Natural killer cell (primary cell): Measurements from ENCODE around the gene PHF1. TPM values are rescaled to one million over a fixed set of nuclear protein-coding genes. Genes with fewer than 3 reads are reported as not detected.
A peak's percentile ranks its signal among the peaks of the same experiment; 100 is the strongest.

Experiments
- ATAC-seq, 3 donors: fragments of 150-1000 bp in 2 of 3; fragments of 200-7000 bp in 1 of 3; cut with Tn5 transposase; 1 replicate in 1 of 3; 2 replicates in 2 of 3; pipeline ENCODE4 v1.10.0; 2021; ENCODE audit warnings: mild to moderate bottlenecking in 2 of 3, moderate library complexity in 2 of 3
- DNase-seq, 2 donors: peaks; one replicate each; pipeline versions ENCODE4 v3.0.0 to v3.0.0-alpha.2; 2013 to 2021; ENCODE audit warnings: mixed read lengths in 1 of 2
- H3K27ac ChIP-seq: one replicate; pipeline ENCODE4 v1.5.1; 2013; ENCODE audit warnings: mild to moderate bottlenecking, low read length
- H3K27me3 ChIP-seq: one replicate; pipeline ENCODE4 v1.6.1; 2013; ENCODE audit warnings: low read length; ENCODE audit not compliant: control insufficient read depth, insufficient read depth
- H3K36me3 ChIP-seq: one replicate; pipeline ENCODE4 v1.6.1; 2013; ENCODE audit warnings: low read length; ENCODE audit not compliant: control insufficient read depth, insufficient read depth
- H3K4me1 ChIP-seq: one replicate; pipeline ENCODE4 v1.6.1; 2013; ENCODE audit warnings: low read length; ENCODE audit not compliant: control insufficient read depth, insufficient read depth
- H3K4me3 ChIP-seq: one replicate; pipeline ENCODE4 v1.5.1; 2013; ENCODE audit warnings: low read length
- H3K9me3 ChIP-seq: one replicate; pipeline ENCODE4 v1.6.1; 2013; ENCODE audit warnings: low read length; ENCODE audit not compliant: control insufficient read depth, insufficient read depth
- H3K27ac Mint-ChIP-seq, 2 donors: one replicate each; pipeline ENCODE4 v1.8.0; 2022; ENCODE audit warnings: mild to moderate bottlenecking in 2 of 2, mixed read lengths in 2 of 2, moderate library complexity in 1 of 2
- H3K27me3 Mint-ChIP-seq, 2 donors: one replicate each; pipeline ENCODE4 v1.8.0; 2022; ENCODE audit warnings: low read depth in 2 of 2, mixed read lengths in 2 of 2
- H3K36me3 Mint-ChIP-seq: one replicate; pipeline ENCODE4 v1.8.0; 2022; ENCODE audit warnings: mixed read lengths
- H3K4me1 Mint-ChIP-seq, 2 donors: one replicate each; pipeline ENCODE4 v1.8.0; 2022; ENCODE audit warnings: mixed read lengths in 2 of 2
- H3K4me3 Mint-ChIP-seq: one replicate; pipeline ENCODE4 v1.8.0; 2022; ENCODE audit warnings: mild to moderate bottlenecking, moderate library complexity, mixed read lengths
- H3K9me3 Mint-ChIP-seq, 2 donors: one replicate each; pipeline ENCODE4 v1.8.0; 2022; ENCODE audit warnings: mixed read lengths in 2 of 2
- CTCF ChIP-seq: fragments of 200-600 bp; IDR thresholded peaks from one replicate; pipeline ENCODE4 v1.8.0; 2022; ENCODE audit warnings: antibody characterized with exemption
- WGBS: methylation state at CpG from one replicate; pipeline ENCODE4 v1.1.7; 2013; ENCODE audit warnings: missing lambda C conversion rate; ENCODE audit not compliant: insufficient coverage; 5-methylcytosine and 5-hydroxymethylcytosine counted together
- intact Hi-C: fragments of 100-400 bp; cut with micrococcal nuclease; formaldehyde crosslinking; loops from one replicate; pipeline ENCODE4 v1.14.2; 2022
- total RNA-seq, 4 donors: library from RNA; stranded (reverse); fragments of 120-200 nt in 1 of 4; gene quantifications; one replicate each; pipeline versions ENCODE4 v1.2.3 to v1.2.4, GENCODE V29; 2013 to 2022

PHF1 gene
- total RNA-seq, 3 donors from 2014 or later (not counting 1 experiment from before 2014, with no cell fraction given) = 262 to 392 (median 322) TPM

GRCh38 chr6:33433544-33434191, 22.9 kb downstream of the PHF1 start:
- H3K4me1 Mint-ChIP-seq = peaks cover 41 to 54% of the 10 kb centered on the region in 2 donors
- peaks cover 7% of the 10 kb centered on the region for H3K36me3 Mint-ChIP-seq

GRCh38 chr6:33434961-33435360, 24.1 kb downstream of the PHF1 start:
- TF ChIP-seq CTCF = no peak
- H3K4me1 ChIP-seq = peaks cover 33% of the 10 kb centered on the region
- H3K4me1 Mint-ChIP-seq = peaks cover 28 to 41% of the 10 kb centered on the region in 2 donors
- intact Hi-C loops = no loop called here
- ATAC-seq (no peak), DNase-seq (no peak)
- no peak overlapping the region for H3K27ac ChIP-seq
- H3K9me3 Mint-ChIP-seq = no peaks in the 10 kb centered on the region
- H3K36me3 ChIP-seq = peaks cover 34% of the 10 kb centered on the region
- no peaks in the 10 kb centered on the region for H3K27me3 ChIP-seq
- no peaks in the 10 kb centered on the region for H3K27me3 Mint-ChIP-seq
- 95% methylated on average over 4 of the region's 4 CpGs for WGBS
- no peak overlapping the region for H3K27ac Mint-ChIP-seq
- no peak overlapping the region for H3K4me3 Mint-ChIP-seq
- peaks cover 7% of the 10 kb centered on the region for H3K36me3 Mint-ChIP-seq
- H3K4me3 ChIP-seq = no peak overlapping the region
- H3K9me3 ChIP-seq = no peaks in the 10 kb centered on the region

More at GRCh38 chr6:33433544-33434191, 22.9 kb downstream of the PHF1 start:
- DNase-seq (no peak), ATAC-seq (no peak)
- 51% methylated on average over 16 of the region's 17 CpGs for WGBS
- Histone ChIP-seq H3K27ac (no peak overlapping the region), H3K27me3 (no peaks in the 10 kb centered on the region), H3K4me3 (no peak overlapping the region), H3K36me3 (peaks cover 29% of the 10 kb centered on the region), H3K9me3 (no peaks in the 10 kb centered on the region), H3K4me1 (peaks cover 44% of the 10 kb centered on the region)
- Mint-ChIP-seq H3K27me3 (no peaks in the 10 kb centered on the region), H3K9me3 (no peaks in the 10 kb centered on the region), H3K4me3 (no peak overlapping the region), H3K27ac (peak overlapping the region in 1 of 2 donors; percentile 92)
- intact Hi-C loops = no loop called here
- no peak for TF ChIP-seq CTCF

- H3K4me3 Mint-ChIP-seq = no peak overlapping the region
- Histone ChIP-seq H3K4me1 (peaks cover 6% of the 10 kb centered on the region), H3K9me3 (no peaks in the 10 kb centered on the region), H3K4me3 (no peak overlapping the region), H3K27me3 (no peaks in the 10 kb centered on the region), H3K27ac (no peak overlapping the region), H3K36me3 (peaks cover 40% of the 10 kb centered on the region)
- ATAC-seq (no peak), DNase-seq (no peak)
- peaks cover 7% of the 10 kb centered on the region for H3K36me3 Mint-ChIP-seq
- no peak overlapping the region for H3K27ac Mint-ChIP-seq
- H3K9me3 Mint-ChIP-seq = no peaks in the 10 kb centered on the region
- H3K27me3 Mint-ChIP-seq = no peaks in the 10 kb centered on the region
- no peak for TF ChIP-seq CTCF
- 97% methylated on average over 17 of the region's 18 CpGs for WGBS
- intact Hi-C loops = no loop called here
- peaks cover 6 to 14% of the 10 kb centered on the region in 2 donors for H3K4me1 Mint-ChIP-seq
Observed at GRCh38 chr6:33437666-33438065, 26.9 kb downstream of the PHF1 start.
